UCSD-AML1 (cell line): ENCODE results near the gene HSF5.
"Not testable (repeated sequence)": the region's sequence is repeated elsewhere in the genome, so short reads cannot be mapped to it uniquely, and the experiment has no call there.

ENCODE experiments used
- DNase-seq: peaks from one replicate; lab custom pipeline; 2025; ENCODE audit not compliant: unreplicated experiment; lab: John Stamatoyannopoulos, UW

Gene HSF5

DNA sequence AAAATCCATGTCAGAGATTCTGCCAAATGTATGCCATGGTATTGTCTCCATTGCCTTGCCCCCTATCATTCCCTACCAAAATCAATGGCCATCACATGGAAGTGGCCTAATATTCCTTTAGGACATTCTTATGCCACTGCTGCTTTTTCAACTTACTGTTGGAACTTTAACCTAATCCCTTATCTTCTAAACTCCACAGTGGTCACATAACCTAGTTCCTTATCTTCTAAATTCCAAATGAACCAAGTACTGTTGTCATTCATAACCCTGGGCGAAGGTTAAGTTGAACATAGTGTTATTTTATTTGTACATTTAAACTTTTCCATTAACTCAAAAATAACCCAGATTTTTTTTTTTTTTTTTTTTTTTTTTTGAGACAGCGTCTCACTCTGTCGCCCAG, 3.6 kb downstream of the HSF5 start:
- DNase-seq, result no peak

DNA sequence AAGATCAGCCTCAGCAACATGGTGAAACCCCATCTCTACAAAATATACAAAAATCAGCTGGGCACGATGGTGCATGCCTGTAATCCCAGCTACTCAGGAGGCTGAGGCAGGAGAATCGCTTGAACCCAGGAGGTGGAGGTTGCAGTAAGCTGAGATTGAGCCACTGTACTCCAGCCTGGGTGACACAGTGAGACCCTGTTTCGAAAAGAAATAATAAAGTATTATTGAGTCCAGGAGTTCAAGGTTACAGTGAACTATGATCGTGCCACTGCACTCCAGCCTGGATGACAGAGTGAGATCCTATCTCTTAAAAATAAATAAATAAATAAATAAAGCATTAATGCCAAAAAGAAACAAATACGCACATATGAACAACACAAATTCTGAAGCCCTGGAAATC, 6.4 kb downstream of the HSF5 start:
- not testable (repeated sequence) for DNase-seq

DNA sequence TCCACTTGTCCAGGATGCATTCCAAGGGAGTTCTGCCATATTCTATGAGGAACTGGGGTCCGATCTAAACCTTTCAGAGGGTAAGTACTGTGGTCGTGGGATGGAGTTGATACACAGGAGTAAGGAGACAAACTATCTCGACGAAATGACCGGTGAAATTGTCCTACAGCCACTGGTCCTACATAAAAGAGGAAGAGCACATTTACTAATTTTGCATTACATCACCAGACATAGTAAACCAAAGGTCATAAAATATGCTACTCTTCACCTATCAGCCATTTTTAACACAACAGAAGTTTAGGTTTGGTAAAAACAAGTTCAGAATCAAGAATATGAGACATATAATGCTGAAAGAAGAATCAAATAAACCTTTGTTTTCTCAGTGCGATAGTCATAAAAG, 8.1 kb downstream of the HSF5 start:
- no peak for DNase-seq

DNA sequence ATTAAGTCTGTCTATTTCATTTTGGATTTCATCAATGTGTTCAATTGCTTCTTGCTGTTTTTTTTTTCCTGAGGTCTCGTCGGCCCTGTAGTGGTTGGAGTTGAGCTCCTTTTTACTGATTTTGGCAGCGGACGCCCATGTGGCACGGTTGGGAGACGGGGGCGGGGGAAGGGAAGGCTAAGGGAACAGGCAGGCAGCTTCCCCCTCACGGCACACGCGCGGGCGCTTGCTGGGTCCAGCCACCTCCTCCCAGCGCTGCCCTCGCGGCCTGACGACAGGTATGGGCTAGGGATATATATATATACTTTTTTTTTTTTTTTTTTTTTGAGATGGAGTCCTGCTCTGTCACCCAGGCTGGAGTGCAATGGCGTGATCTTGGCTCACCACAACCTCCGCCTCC, 11.4 kb downstream of the HSF5 start:
- no peak for DNase-seq

DNA sequence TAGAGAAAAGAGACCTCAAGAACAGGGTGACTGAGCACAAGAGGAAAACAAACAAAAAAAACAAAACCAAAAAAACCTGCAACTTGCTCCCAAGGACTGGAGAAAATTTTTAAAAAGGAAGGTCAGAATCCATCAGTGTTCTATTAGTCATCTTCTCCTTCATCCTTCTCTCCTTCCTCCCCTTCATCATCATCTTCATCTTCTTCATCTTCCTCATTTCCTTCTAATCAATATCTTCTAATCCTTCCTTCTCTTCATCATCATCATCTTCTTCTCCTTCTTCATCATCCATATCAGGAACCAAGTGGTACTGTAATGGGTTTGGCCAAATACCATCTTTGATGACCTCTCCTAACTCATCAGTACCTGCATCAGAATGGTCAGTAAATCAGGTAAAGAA, 12.2 kb downstream of the HSF5 start:
- no peak for DNase-seq

DNA sequence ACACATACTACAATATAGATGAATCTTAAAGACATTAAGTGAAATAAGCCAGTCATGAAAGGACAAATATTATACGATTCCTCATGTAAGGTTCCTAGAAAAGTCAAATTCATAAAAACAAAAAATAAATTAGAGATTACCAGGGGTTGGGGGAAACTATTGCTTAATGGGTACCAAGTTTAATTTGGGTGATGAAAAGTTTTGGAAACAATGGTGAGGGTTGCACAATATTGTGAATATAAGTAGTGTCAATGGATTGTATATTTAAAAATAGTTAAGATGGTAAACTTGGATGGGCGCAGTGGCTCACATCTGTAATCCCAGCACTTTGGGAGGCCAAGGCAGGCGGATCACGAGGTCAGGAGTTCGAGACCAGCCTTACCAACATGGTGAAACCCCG, 17.9 kb downstream of the HSF5 start:
- no peak for DNase-seq

DNA sequence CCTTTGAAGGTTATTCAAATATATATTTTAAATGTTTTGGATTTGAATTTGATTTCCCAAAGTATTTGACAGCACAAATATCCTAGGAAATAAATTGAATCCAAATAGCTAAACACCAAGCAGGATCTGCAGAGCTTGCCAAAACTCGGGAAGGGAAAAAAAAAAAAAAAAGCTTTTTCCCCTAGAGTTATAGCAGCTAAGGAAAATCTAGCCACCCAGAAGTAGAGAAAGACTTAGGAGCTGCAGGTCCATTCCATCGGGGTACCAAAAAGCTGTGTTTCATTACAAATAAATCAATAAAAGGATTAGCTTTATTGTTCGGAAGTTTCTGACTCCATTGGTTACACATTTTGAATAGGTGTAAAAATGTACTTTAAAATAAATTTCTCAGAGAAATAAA, 19.3 kb downstream of the HSF5 start:
- DNase-seq, result no peak

DNA sequence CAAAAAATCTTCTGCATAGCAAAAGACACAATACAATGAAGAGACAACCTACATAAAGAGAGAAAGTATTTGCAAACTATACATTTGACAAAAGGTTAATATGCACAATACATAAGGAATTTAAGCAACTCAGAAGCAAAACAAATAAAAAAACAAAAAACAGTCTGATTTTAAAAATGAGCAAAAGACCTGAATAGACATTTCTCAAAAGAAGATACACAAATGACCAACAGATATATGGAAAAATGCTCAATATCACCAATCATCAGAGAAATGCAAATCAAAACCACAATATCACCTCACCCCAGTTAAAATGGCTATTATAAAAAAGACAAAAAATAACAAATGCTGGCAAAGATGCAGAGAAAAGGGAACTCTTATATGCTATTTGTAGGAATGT, 32.7 kb downstream of the HSF5 start:
- DNase-seq, result no peak

DNA sequence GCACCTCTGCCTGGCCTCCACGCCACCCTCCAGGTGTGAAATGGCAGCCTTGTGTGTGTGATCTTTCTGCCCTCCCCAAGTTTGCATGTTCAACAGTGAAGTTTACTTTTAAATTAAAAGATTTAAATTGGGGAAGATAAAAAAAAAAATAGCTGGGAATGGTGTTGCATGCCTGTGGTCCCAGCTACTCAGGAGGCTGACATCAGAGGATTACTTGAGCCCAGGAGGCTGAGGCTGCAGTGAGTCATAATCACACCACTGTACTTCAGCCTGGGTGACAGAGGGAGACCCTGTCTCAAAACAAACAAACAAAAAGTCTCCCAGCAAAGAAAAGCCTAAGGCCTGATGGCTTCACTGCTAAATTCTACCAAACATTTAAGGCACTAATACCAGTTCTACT, 35.5 kb downstream of the HSF5 start:
- no peak for DNase-seq

DNA sequence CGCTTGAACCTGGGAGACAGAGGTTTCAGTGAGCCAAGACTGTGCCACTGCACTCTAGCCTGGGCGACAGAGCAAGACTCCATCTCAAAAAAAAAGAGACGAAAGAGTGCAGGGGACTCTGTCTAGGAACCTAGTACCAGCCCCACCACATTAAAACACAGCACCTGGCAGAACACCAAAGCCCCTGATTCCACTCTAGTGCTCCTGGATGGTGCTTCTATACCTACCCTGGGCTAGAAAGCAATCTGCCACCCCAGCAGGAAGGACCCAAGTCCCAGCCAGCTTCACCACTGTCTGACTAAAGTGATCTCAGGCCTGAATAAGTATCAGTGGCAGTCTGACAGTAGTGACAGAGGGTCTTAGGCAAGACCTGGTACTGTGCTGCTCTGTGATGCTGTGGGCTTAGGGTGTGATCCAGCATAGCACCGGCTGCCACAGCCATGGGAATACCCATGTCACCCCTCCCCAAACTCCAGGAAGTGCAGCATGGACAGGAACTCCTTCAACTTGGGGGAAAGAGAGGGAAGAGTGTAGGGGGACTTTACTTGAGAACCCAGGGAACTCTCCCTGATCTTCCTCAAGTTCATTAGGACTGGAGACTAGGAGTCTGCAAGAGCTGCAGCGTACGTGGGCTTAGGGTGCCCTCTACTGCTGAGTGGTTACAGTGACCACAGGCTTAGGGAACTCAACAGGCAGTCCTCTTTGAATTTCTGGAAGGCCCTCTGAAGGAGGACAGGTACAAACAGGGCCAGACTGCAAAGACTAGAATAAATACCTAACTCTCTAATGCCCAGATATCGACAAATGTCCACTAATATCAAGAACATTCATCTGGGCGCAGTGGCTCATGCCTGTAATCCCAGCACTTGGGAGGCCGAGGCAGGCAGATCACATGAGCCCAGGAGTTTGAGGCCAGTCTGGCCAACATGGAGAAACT, 40.9 kb downstream of the HSF5 start:
- DNase-seq, result peak; percentile 80

DNA sequence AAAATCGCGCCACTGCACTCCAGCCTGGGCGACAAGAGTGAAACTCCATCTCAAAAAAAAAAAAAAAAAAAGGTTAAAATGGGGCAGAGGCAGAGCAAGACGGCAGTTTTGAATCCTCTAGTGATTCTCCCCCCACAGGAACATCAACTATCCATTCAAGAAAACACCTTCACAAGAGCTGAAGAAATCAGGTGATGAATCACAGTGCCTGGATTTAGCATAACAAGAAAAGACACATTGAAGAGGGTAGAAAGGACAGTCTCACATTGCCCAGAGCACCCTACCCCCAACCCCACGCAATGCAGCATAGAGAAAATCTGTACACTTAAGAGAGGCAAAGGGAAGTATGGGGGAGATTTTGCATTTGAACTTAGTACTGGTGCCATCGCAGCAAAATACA, 42.1 kb downstream of the HSF5 start:
- no peak for DNase-seq

DNA sequence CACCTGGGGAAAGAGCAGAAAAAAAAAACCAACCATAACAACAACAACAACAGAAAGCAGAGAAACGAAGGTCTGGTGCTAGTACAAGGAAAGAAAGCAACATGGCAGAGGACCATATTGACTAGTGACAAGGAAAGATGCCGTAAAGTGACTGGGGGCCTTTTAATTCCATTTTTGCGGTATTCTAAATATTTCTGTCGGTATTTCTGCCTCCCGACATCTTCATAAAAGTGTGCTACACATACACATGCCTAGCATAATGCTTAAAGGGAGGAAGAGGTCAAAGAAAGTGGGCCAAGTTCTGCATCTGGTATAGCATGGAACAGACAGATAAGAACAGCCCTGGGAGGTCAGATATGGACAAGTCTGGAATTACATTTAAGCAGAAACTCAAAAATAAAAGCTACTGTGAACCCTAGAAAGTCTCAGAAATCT, 51.4 kb downstream of the HSF5 start:
- DNase-seq, result no peak

DNA sequence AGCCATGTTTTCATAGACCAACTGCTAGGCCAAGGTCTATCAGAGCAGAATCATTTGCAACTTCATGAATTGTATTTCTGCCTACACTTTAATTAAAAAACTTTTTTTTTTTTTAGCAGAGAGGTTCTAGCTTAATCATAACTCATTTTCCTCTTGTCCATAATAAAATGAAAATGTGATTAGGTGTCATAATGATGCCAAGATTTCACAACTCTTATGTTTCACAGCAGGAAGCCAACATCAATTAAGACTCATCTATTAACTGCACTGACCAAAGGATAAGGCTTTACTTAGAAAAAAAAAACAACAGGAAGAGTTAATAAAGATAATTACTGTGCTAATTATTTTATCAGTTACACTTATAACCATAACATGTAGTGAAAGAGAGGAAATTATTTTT, 52.0 kb downstream of the HSF5 start:
- DNase-seq, result no peak

DNA sequence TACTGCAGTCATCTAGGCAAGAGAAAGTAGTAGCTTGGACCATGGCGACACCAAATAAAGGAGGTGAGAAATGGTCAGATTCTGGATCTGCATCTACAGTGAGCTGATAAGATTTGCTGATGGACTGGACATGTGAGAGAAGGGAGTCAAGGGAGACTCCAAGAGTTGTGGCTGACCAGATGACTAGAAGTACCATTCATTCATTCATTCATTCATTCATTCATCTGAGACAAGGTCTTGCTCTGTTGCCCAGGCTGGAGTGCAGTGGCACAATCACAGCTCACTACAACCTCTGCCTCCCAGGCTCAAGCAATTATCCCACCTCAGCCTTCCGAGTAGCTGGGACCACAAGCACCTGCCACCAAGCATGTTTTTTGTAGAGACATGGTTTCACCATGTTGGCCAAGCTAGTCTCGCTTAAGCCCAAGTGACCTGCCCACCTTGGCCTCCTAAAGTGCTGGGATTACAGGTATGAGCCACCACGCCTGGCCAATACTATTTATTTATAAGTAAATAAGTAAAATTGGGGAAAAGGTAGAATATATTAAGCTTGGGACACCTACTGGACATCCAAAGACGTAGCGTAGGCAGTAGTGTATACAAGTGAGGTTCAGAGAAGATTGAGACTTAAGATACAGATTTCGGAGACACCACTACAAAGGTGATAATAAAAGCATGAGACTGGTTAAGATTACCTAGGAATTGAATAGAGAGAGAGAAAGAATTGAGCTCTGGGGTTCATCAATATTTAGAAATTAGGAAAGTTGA, 55.2 kb downstream of the HSF5 start:
- no peak for DNase-seq

DNA sequence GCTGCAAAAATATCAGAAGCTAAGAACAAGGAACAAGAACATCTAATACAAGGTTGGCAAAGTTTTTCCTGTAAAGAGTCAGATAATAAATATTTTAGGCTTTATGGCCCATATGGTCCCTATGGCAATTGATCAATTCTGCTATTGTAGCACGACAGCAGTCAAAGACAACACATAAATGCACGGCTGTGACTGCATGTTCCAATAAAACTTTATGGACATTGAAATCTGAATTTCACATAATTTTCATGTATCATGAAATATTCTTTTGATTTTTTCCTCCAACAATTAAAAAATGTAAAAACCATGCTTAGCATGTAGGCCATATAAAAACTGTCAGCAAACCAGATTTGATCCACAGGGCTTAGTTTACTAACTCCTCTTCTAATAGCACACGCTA, 60.4 kb downstream of the HSF5 start:
- DNase-seq, result no peak

DNA sequence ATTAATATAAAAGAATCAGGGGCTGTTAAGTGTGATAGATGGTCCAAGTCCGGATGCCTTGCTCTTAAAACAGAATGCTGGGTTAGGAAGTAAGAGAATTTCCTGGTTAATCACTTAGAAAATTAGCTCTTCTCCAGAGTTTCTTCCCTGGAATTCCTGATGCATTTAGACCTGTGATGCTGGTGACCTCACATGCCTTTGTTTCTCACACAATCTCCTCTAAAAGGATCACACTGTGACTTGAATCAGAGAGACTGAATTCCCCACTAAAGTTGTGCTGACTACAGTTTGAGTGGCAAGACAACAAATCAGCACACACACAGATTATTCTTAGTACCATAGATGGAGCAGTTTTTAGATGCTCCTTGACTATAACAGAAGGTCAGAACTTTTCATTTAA, 66.5 kb downstream of the HSF5 start:
- no peak for DNase-seq

DNA sequence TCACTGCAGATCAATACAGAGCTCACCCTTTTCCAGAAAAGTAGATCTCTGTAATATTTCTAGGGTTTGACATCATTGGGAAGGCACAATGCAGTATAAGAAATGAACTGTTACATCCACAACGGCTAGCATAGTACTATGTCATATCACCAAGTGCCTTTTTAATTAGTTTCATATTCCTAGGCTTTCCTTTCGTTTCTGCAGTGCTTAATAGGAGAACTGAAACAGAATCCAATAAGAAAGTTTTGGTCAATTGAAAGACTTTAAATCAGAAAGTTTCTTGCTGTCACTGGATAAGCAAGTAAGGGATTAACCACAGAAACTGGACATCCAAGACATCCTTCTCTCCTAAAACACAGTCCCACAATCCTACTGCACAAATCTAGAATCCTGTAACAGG, 67.4 kb downstream of the HSF5 start:
- no peak for DNase-seq

DNA sequence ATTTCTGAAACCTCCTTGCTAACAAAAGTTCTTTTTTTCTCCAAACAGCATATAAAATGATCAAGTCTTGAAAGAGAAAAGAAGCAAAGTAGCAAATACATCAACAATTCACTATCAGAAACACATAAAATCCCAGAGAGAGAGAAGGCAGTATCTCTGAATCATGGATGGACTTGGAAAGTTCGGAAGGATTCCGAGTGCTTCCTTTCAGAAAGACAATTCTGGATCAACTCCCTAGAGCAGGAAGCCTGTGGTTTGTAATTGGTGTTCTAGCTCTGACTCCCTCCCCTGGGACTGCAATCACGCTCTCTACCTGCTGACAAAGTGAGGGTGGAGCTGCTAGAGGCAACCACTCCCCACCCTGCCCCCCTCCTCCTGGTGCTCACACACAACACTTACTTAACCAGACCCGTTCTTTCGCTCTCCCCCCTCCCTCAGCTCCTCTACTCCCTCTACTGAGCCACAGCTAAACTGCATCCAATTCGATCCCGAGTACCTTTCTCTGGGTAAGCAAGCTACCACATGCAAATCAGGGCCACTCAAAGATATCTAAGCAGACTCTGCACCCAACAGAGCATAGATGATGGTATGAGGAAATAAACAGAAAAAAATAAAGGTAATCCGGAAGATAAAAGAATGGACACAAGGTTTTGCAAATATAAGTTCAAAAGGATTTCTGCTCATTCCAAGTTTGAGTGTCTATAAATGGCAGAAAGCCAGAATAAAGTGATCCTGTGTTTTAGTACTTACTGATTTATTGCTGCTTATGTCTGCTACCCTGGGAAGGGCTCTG, 70.7 kb downstream of the HSF5 start, which contains the start of gene RNF43:
TSS of gene RNF43 (minus strand) at position 235 of the 793 bp plus-strand sequence. CDS start 1,957 bp downstream, outside the sequence.
- peak; percentile 54 for DNase-seq

DNA sequence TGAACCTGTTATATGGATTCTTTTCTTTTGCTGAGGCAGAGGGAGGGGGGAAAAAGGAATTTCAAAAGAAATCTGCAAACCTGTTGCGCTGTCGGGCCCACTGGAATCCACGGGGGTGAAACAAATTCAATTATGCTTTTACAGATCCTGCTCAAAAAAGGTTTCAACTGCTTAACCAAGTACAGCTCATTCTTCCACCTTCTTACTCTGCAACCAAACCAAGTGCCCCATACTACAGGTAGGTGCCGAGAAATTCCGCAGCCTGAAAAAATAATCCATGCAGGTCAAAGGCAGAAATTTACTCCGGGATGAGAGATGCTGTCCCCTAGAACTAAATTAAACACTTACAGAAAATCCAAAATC, 71.3 kb downstream of the HSF5 start:
- DNase-seq, result no peak

DNA sequence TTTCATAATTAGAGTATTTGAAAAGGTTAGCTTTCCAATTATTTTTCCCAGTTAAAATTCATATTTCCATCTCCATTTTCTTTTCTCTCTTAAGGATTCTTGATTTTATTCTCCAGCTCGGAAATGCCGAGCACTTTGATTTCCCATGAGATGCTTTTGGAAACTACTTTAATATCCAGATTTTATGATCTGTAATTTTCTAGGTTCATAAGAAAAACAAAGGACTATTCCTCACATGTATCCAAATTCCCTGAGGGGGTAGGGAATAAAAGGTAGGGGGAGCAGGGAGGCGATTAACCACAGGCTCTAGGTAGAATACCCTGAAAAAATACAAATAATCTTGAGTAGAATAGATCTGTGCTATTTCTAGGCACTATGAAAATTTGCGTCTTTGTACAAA, 71.8 kb downstream of the HSF5 start:
- DNase-seq, result no peak

DNA sequence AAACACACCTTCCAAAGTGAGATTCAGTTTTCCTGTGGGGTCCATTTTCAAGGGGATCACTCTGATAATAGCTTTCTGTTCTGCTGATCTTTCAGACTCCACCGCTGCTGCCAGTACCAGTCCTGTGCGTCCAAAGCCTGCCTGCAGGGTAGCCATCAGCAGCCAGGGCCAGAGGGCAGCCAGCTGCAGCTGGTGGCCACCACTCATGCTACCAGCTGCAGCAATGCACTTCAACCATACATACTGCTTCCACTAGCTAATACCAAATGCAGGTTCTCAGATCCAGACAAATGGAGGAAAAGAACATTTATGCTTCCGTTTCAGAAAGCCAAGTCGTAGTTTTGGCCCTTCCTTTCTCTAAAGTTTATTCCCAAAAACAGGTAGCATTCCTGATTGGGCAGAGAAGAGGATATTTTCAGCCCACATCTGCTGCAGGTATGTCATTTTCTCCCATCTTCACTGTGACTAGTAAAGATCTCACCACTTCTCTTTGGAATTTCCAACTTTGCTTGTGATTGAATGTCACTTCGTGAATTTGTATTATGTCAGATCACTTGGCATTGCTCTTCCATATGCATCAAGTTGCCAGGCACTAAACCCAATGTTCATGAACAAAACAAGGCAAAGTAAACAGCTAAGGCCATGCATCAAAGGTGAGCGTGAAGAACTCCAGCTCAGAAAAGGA, 72.7 kb downstream of the HSF5 start:
- no peak for DNase-seq
